Mesodermal cell (in vitro differentiated cells): ENCODE measurements around the gene PPARG.
A peak's percentile ranks its signal among the peaks of the same experiment; 100 is the strongest.
"Not testable (repeated sequence)": the region's sequence is repeated elsewhere in the genome, so short reads cannot be mapped to it uniquely, and the experiment has no call there.

ENCODE experiments used
- H3K27ac ChIP-seq: 2 replicates; pipeline ENCODE4 v1.7.0; 2013; ENCODE audit warnings: mild to moderate bottlenecking, low read depth, low read length, moderate library complexity; ENCODE audit not compliant: severe bottlenecking
- H3K36me3 ChIP-seq: 2 replicates; pipeline ENCODE4 v1.7.1; 2013; ENCODE audit warnings: mild to moderate bottlenecking, low read length, moderate library complexity; ENCODE audit not compliant: control insufficient read depth, insufficient read depth
- H3K4me1 ChIP-seq: one replicate; pipeline ENCODE4 v1.7.1; 2013; ENCODE audit warnings: mild to moderate bottlenecking, low read length; ENCODE audit not compliant: insufficient read depth, control insufficient read depth, poor library complexity, severe bottlenecking
- H3K4me3 ChIP-seq: 2 replicates; pipeline ENCODE4 v1.7.0; 2013; ENCODE audit warnings: low read length, control low read depth, mild to moderate bottlenecking; ENCODE audit not compliant: insufficient read depth, poor library complexity, severe bottlenecking; ENCODE audit errors: extremely low read depth
- H3K9me3 ChIP-seq: 2 replicates; pipeline ENCODE4 v1.7.1; 2013; ENCODE audit warnings: mild to moderate bottlenecking, low read length, moderate library complexity; ENCODE audit not compliant: control insufficient read depth
- WGBS, 2 experiments: methylation state at CpG; one replicate each; pipeline ENCODE4 v1.1.5; 2013; ENCODE audit warnings: missing lambda C conversion rate in 2 of 2; ENCODE audit not compliant: insufficient coverage in 2 of 2; 5-methylcytosine and 5-hydroxymethylcytosine counted together

The PPARG gene

GRCh38 chr3:12472000-12472610 is 183.2 kb downstream of the PPARG start:
- no peak overlapping the region for H3K27ac ChIP-seq
- no peaks in the 10 kb centered on the region for H3K9me3 ChIP-seq
- peaks cover 3% of the 10 kb centered on the region for H3K4me1 ChIP-seq
- WGBS, 2 experiments = 88 to 96% methylated on average over 8 to 10 of the region's 11 CpGs
- H3K36me3 ChIP-seq = no peaks in the 10 kb centered on the region
- no peak overlapping the region for H3K4me3 ChIP-seq

GRCh38 chr3:12472796-12473195 is 183.9 kb downstream of the PPARG start:
- Histone ChIP-seq H3K4me3 (no peak overlapping the region), H3K4me1 (peaks cover 3% of the 10 kb centered on the region), H3K36me3 (no peaks in the 10 kb centered on the region), H3K9me3 (no peaks in the 10 kb centered on the region), H3K27ac (no peak overlapping the region)
- 80 to 82% methylated on average over 3 to 4 of the region's 5 CpGs for WGBS, 2 experiments

GRCh38 chr3:12473511-12473910 is 184.6 kb downstream of the PPARG start:
- Histone ChIP-seq H3K36me3 (no peaks in the 10 kb centered on the region), H3K9me3 (no peaks in the 10 kb centered on the region), H3K27ac (no peak overlapping the region), H3K4me1 (peaks cover 3% of the 10 kb centered on the region), H3K4me3 (no peak overlapping the region)
- WGBS, 2 experiments = 90 to 95% methylated on average over 7 of the region's 9 CpGs

- Histone ChIP-seq H3K4me1 (peaks cover 3% of the 10 kb centered on the region), H3K9me3 (no peaks in the 10 kb centered on the region), H3K36me3 (no peaks in the 10 kb centered on the region), H3K4me3 (no peak overlapping the region), H3K27ac (no peak overlapping the region)
- WGBS, 2 experiments = 90 to 91% methylated on average over 3 to 5 of the region's 5 CpGs
These were observed 187.5 kb downstream of the PPARG start for GRCh38 chr3:12476238-12476897.

GRCh38 chr3:12477256-12477655 is 188.4 kb downstream of the PPARG start:
- Histone ChIP-seq H3K27ac (no peak overlapping the region), H3K9me3 (no peaks in the 10 kb centered on the region), H3K4me3 (no peak overlapping the region), H3K36me3 (no peaks in the 10 kb centered on the region), H3K4me1 (peaks cover 3% of the 10 kb centered on the region)
- WGBS, 2 experiments = 88 to 94% methylated on average over 4 to 5 of the region's 5 CpGs

- WGBS, 2 experiments = 90 to 91% methylated on average over 4 to 5 of the region's 5 CpGs
- H3K36me3 ChIP-seq = no peaks in the 10 kb centered on the region
- H3K27ac ChIP-seq = no peak overlapping the region
- H3K9me3 ChIP-seq = no peaks in the 10 kb centered on the region
- H3K4me3 ChIP-seq = no peak overlapping the region
- H3K4me1 ChIP-seq = peaks cover 3% of the 10 kb centered on the region
These were observed 189.5 kb downstream of the PPARG start for GRCh38 chr3:12478326-12478725.

- WGBS, 2 experiments = 60% methylated on average over 1 of the region's 3 CpGs; no CpG with 5 or more reads in 1 of the 2 experiments
- H3K36me3 ChIP-seq, H3K9me3 ChIP-seq, H3K27ac ChIP-seq, H3K4me3 ChIP-seq, H3K4me1 ChIP-seq: not testable (repeated sequence)
These were observed 190.3 kb downstream of the PPARG start for GRCh38 chr3:12479198-12479597.

- peaks cover 6% of the 10 kb centered on the region for H3K4me1 ChIP-seq
- H3K36me3 ChIP-seq = no peaks in the 10 kb centered on the region
- no peak overlapping the region for H3K4me3 ChIP-seq
- H3K27ac ChIP-seq = no peak overlapping the region
- H3K9me3 ChIP-seq = no peaks in the 10 kb centered on the region
- WGBS, 2 experiments = 16 to 30% methylated on average over 6 to 8 of the region's 9 CpGs
These were observed 191.1 kb downstream of the PPARG start for GRCh38 chr3:12479919-12480427.

GRCh38 chr3:12483410-12483809 is 194.5 kb downstream of the PPARG start:
- 80% methylated on average over 1 of the region's 1 CpG; no CpG with 5 or more reads in 1 of the 2 experiments for WGBS, 2 experiments
- peaks cover 8% of the 10 kb centered on the region for H3K4me1 ChIP-seq
- no peaks in the 10 kb centered on the region for H3K9me3 ChIP-seq
- peak overlapping the region; percentile 82 for H3K4me3 ChIP-seq
- H3K36me3 ChIP-seq = peaks cover 9% of the 10 kb centered on the region
- H3K27ac ChIP-seq = peak overlapping the region; percentile 67

- Histone ChIP-seq H3K4me3 (peak overlapping the region; percentile 82), H3K4me1 (peaks cover 8% of the 10 kb centered on the region), H3K36me3 (peaks cover 9% of the 10 kb centered on the region), H3K9me3 (no peaks in the 10 kb centered on the region), H3K27ac (peak overlapping the region; percentile 67)
- 5 to 9% methylated on average over 10 of the region's 10 CpGs for WGBS, 2 experiments
These were observed 195.0 kb downstream of the PPARG start for GRCh38 chr3:12483872-12484197.
